DMS79 (cell line): ENCODE results near the gene UGT1A7.
A peak's percentile ranks its signal among the peaks of the same experiment; 100 is the strongest.
"Not testable (repeated sequence)": the region's sequence is repeated elsewhere in the genome, so short reads cannot be mapped to it uniquely, and the experiment has no call there.

ENCODE experiments used
- DNase-seq: peaks from one replicate; lab custom pipeline; 2025; lab: John Stamatoyannopoulos, UW

UGT1A7 gene

DNA sequence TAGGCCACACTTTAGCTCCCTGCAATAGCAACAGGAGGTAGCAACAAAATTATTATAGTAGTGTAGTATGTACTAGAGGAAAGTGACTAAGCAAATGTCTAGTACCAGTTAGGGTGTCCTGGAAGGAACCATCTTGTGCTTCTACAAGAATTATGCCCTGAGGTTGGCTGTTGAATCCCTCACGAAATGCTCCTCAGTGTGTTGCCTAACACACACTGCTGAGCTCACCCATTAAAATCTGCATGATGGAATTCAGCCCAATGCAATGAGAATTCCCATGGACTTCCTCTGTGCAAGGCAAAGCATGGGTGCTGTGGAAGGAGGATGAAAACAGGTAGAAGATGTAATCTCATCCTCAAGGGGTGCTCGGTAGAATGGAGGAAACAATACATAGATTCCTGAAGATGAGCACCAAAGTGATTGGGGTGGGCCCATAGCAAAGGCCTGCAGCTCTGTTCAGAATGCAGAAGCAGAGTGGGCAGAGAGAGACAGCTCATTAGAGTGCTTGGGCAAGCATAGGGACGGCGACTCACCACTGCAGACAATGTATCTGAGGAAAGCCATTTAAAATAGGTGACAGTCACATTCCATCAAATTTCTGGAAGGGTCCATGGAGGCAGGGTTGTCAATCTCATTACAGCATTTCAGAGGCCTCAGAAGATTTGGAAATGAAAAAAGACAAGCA, 1.2 kb upstream of the UGT1A7 start:
- DNase-seq = no peak

DNA sequence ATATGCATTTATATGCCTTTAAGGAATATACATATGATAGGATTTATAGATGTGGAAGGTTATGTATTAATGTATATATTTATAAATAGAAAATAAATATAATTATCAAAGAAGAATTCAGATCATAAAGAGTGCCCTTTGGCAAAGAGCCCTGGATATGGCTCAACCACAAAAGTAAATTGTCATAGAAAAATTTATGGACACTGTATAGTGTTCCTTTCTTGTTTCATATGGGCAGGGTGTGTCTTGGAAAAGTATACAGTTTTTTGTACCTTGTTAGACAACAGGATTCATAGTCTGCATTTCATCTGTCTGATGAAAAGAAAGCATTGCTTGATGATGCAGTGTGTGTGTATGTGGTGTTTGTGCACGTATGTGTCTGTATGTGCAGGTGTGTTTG, 2.9 kb downstream of the UGT1A7 start:
- no peak for DNase-seq

GRCh38 chr2:233686928-233687327, 5.2 kb downstream of the UGT1A7 start:
- DNase-seq = no peak

DNA sequence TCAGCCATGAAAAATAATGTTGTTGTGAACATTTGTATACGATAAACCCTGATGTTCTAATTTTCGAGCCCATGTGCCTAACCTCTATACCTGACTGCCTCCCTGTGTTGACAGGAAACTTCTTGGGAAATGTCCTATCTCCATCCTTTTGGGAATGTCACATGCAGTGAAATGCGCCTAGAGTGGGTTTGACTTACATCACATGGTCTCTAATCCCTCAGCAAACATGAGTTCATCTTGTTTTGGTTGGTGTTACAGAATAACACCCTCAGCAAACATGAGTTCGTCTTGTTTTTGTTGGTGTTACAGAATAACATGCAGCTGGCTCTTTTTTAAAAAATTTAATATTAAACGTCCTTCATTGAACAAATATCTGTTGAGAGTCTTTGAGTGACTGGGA, 6.6 kb downstream of the UGT1A7 start:
- no peak for DNase-seq

DNA sequence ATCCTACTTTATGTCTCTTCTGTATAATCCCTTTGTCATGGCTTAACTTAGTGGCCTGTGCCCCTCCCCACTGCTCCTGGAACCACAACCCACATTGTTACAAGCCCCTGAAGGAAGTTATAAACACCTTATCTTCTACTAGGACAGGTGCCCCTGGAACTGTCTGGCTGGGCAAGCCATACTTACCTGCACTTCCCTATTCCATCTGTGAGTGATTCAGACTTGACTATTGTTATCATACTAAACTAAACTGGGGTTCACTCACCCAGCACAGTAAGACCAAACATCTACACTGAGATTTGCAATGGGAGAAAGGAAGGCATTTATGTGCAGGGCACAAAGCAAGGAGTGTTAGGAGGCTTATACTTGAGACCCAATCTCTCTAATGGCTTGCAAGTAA, 7.3 kb downstream of the UGT1A7 start:
- no peak for DNase-seq

DNA sequence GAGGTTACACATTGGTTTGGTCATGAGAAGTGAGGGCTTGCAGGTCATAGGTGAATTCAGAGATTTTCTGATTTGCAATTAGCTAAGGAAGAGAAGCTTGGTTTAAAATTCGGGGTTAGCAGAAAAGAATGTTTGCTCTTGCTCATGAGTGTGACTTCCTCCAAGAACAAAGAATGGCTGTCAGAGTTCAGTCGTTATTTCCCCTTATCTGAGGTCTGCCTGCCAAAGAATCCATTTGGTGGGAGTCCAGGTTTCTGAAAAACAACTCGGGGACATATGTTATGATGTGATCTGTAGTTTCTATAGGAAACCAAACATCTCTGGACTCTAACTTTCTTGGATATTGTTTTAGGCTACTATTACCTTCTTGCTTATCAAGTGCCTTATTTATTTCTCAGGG, 7.8 kb downstream of the UGT1A7 start:
- no peak for DNase-seq

DNA sequence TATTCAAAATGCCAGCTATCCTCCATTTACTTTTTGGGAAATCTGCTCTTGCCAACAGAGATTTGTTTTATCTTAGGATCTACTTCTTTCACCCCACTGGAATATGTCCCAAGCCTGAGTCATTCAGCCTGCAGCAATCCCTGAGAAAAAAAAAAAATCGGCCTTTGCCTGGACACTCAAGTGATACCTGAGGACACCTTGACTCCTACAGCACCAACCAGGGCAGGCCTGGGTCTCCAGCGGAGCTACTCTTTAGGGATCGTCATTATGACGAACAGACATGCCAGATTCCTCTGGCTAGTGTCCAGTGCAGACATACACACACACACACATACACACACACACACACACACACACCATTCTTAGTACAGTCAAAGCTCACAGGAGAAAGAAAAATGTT, 8.7 kb downstream of the UGT1A7 start:
- no peak for DNase-seq

DNA sequence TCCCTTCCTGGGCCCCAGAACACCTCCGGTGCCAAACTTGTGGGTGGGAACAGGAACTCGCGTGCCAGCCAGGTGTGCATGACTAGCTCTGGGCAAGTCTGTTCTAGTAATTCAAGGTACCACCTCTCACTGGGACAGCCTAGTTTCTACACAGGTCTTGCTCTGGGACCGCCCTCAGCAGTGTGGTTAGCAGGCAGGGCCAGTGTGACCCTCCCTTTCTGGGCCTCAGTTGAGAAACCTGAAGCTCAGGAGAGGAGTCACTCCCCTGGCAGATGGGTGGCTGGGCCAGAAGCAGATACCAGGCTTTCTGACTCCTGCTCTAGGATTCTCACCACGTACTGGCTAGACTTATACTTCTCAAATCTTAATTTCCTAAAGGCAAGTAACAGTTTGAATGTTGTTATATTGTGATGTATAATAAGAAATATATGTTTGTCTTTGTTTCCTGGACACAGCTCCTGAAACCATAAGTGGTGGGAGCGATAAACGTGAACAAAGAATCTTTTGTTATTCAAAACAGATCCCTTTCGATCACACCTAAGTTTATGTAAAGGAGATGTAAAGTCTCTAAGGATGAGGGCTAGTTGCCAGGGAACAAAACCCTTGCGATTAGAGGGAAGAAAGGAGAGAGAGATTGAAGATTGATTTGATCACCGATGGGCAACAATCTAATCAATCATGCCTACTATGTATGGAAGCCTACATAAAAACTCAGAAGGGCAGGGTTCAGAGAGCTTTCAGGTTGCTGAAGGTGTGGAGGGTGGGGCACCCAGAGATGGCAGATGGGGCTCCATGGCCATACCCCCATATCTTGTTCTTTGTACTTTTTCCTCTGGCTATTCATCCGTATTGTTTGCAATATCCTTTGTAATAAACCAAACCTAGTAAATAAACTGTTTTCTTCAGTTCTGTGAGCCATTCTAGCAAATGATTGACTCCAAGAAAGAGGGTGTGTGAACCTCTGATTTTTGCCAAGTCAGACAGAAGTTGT, 10.0 kb downstream of the UGT1A7 start:
- no peak for DNase-seq

DNA sequence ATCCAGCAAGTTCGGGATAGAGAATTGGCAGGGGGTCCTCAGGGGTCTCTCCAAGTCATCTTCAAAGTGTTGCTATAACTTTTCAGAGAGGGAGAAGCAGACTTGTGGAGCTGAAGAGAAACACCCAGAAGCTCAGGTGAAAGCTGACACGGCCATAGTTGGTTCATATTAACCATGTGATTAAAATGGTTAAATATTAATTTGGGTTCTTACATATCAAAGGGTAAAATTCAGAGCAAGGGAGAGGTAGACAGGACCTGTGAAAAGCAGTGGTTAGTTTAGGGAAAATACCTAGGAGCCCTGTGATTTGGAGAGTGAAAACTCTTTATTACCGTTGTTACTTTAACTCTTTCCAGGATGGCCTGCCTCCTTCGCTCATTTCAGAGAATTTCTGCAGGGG, 10.9 kb downstream of the UGT1A7 start, which contains the start of gene UGT1A6:
TSS of gene UGT1A6 (plus strand) at position 243 of the 400 bp plus-strand sequence. CDS start at position 358, 115 bp downstream.
- DNase-seq = no peak

DNA sequence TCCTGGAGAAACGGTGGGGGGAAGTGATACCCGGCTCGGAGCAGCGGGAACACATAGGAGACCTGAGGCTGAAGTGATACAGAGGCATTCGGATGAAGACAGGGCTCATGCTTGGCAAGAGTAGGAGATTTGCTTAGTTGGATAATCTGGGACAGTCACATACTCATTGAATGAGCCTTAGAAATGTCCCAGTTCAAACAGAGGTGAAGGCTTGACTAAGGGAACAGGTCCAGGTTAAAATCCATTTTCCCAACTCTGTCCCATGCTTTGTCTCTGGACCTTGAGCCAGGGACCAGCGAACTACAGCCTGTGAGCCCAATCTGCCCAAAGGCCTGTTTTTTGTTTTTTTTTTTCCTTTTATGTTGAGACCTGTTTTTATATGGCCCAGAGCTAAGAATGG, 12.3 kb downstream of the UGT1A7 start:
- no peak for DNase-seq

- DNase-seq = no peak
Measured at GRCh38 chr2:233698740-233699139, 17.0 kb downstream of the UGT1A7 start.

- DNase-seq = no peak
Measured at GRCh38 chr2:233699424-233700027, 17.8 kb downstream of the UGT1A7 start.

GRCh38 chr2:233700028-233700635, 18.4 kb downstream of the UGT1A7 start:
- peak; percentile 32 for DNase-seq

DNA sequence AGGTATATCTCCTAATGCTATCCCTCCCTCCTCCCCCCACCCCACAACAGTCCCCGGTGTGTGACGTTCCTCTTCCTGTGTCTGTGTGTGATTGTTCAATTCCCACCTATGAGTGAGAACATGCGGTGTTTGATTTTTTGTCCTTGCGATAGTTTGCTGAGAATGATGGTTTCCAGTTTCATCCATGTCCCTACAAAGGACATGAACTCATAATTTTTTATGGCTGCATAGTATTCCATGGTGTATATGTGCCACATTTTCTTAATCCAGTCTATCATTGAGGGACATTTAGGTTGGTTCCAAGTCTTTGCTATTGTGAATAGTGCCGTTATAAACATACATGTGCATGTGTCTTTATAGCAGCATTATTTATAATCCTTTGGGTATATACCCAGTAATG, 19.1 kb downstream of the UGT1A7 start:
- not testable (repeated sequence) for DNase-seq

- no peak for DNase-seq
Measured at GRCh38 chr2:233702238-233702637, 20.5 kb downstream of the UGT1A7 start.

DNA sequence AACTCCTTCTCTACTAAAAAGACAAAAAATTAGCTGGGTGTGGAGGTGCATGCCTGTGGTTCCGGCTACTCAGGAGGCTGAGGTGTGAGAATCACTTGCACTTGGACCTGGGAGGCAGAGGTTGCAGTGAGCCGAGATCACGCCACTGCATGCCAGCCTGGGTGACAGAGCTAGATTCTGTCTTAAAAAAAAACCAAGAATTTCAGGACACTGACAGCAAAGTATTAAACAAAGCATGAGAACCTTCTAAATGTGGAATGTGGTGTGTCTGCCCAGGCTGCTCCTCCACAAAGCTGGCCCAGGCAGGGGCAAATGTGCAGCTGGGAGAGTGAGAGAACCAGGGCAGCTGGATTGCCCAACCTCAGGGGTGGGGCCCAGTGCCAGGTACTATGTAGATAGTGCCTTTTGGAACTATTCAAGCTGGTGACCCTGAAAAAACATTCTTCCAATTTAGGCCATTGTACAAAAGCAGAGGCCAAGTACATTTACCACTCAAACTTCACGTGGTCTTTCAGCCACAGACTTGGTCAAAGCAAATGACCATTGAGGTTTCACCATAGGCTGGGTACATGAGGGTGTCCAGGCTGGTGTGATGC, 24.3 kb downstream of the UGT1A7 start:
- DNase-seq = no peak

- no peak for DNase-seq
Measured at GRCh38 chr2:233706720-233707119, 25.0 kb downstream of the UGT1A7 start.

- no peak for DNase-seq
Measured at GRCh38 chr2:233707940-233708644, 26.4 kb downstream of the UGT1A7 start.

DNA sequence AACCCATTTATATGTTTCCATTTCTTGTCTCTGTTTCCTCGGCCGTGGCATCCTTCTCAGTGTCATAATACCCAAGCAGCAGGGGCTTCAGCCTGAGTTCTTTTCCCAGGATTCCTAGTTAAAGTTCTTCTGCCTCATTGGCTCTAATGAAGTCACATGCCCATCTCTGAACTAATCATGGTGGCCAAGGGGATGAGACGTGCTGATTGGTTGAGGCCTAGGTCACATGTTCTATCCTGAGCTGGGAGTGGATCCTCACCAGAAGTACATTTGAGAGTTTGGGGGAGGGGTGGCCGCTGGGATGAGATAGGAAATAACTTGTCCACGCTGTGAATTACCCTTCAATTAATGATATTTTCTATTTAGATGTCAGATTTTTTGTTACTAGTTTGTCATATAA, 27.2 kb downstream of the UGT1A7 start:
- no peak for DNase-seq

GRCh38 chr2:233711312-233712008, 29.8 kb downstream of the UGT1A7 start:
- no peak for DNase-seq
